Left forelimb (tissue), 1 donor: ENCODE measurements around the gene SULF2.

Experiments used
- DNase-seq: peaks from one replicate; pipeline ENCODE4 v3.0.0-alpha.2; 2018; ENCODE audit warnings: low spot score

The SULF2 gene

GRCh38 chr20:47760686-47761481 is 24.4 kb downstream of the SULF2 start:
- DNase-seq = no peak

- DNase-seq = no peak
These were observed 26.5 kb downstream of the SULF2 start for GRCh38 chr20:47758517-47759450.

- no peak for DNase-seq
These were observed 27.9 kb downstream of the SULF2 start for GRCh38 chr20:47757145-47758035.

- DNase-seq = no peak
These were observed 30.2 kb downstream of the SULF2 start for GRCh38 chr20:47754946-47755652.

GRCh38 chr20:47754388-47754715 is 30.9 kb downstream of the SULF2 start:
- no peak for DNase-seq

- DNase-seq = no peak
These were observed 31.5 kb downstream of the SULF2 start for GRCh38 chr20:47753576-47754387.

GRCh38 chr20:47751449-47751848 is 33.8 kb downstream of the SULF2 start:
- no peak for DNase-seq

GRCh38 chr20:47749339-47749738 is 35.9 kb downstream of the SULF2 start:
- DNase-seq = no peak

GRCh38 chr20:47748823-47749222 is 36.5 kb downstream of the SULF2 start:
- DNase-seq = no peak

GRCh38 chr20:47748069-47748468 is 37.2 kb downstream of the SULF2 start:
- DNase-seq = no peak

- DNase-seq = no peak
These were observed 37.6 kb downstream of the SULF2 start for GRCh38 chr20:47747669-47748031.

GRCh38 chr20:47744803-47745202 is 40.5 kb downstream of the SULF2 start:
- DNase-seq = no peak

GRCh38 chr20:47743671-47744070 is 41.6 kb downstream of the SULF2 start:
- no peak for DNase-seq

GRCh38 chr20:47741669-47742608 is 43.3 kb downstream of the SULF2 start:
- DNase-seq = no peak

- DNase-seq = no peak
These were observed 44.5 kb downstream of the SULF2 start for GRCh38 chr20:47740862-47741184.

GRCh38 chr20:47740121-47740861 is 45.0 kb downstream of the SULF2 start:
- DNase-seq = no peak

- DNase-seq = no peak
These were observed 47.4 kb downstream of the SULF2 start for GRCh38 chr20:47737923-47738322.

- DNase-seq = no peak
These were observed 48.6 kb downstream of the SULF2 start for GRCh38 chr20:47736570-47737152.
